Tongue (tissue), 2 donors: ENCODE results near the gene CEP295NL. TPM values are rescaled to one million over a fixed set of nuclear protein-coding genes. Genes with fewer than 3 reads are reported as not detected.
A peak's percentile ranks its signal among the peaks of the same experiment; 100 is the strongest.
"Not testable (repeated sequence)": the region's sequence is repeated elsewhere in the genome, so short reads cannot be mapped to it uniquely, and the experiment has no call there.

Experiments
- DNase-seq: peaks from one replicate; pipeline ENCODE4 v3.0.0-alpha.2; 2015
- total RNA-seq: library from RNA; depleted of rRNA; stranded (reverse); fragments of >200 nt; gene quantifications from one replicate; pipeline ENCODE4 v1.2.3, GENCODE V29; 2014

CEP295NL gene
- total RNA-seq, 1 donor from 2014 or later = 5.9 TPM

DNA sequence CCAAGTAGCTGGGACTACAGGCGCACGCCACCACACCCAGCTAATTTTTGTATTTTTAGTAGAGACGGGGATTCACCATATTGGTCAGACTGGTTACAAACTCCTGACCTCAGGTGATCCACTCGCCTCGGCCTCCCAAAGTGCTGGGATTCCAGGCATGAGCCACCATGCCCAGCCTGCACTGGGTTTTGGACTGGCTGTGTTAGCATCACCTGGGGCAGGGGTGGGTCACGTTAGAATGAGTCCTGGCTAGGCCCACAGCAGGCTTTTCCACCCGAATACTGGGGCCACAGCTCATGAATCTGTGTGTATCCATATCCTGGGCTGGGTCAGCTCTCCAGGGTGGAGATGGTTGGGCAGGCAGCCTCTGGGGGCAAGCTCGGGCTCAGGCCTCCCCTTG lies 770 bp downstream of the CEP295NL start:
- not testable (repeated sequence) for DNase-seq

DNA sequence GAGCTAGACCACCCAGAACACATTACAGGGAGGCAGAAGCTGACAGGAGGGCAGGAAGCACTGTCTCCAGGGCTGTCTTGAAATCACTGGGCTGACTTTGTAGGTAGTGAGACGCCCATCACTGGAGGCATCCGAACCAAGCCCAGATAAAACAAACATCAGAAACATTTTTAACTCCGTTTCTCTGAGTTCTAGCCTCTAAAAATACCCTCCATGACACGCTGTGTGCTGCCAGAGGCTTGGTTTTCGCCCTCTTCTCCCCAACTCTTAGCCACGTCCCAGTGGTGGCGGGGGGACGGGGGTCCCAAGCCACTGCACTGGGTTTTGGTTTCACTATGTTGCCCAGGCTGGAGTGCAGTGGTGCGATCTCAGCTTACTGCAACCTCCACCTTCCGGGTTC lies 1.2 kb downstream of the CEP295NL start:
- DNase-seq = no peak

DNA sequence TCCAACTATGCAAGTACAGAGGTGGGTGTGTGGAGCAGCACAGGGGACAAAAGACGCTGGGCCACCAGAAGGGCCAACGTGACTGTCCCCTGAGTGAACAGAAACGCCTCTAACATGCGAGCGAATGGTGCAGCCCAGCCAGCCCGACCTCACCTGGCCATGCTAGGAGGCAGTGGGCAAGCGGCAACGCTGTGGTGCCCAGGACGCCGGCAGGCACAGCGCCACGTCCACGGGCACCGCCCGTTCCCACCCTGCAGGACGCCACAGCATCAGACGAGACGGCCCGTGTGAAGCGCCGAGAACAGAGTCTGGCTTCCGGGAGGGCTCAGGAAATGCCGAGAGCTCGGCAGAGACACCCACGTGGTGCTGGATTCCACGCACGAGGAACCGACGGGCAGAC lies 2.2 kb downstream of the CEP295NL start:
- DNase-seq = no peak

DNA sequence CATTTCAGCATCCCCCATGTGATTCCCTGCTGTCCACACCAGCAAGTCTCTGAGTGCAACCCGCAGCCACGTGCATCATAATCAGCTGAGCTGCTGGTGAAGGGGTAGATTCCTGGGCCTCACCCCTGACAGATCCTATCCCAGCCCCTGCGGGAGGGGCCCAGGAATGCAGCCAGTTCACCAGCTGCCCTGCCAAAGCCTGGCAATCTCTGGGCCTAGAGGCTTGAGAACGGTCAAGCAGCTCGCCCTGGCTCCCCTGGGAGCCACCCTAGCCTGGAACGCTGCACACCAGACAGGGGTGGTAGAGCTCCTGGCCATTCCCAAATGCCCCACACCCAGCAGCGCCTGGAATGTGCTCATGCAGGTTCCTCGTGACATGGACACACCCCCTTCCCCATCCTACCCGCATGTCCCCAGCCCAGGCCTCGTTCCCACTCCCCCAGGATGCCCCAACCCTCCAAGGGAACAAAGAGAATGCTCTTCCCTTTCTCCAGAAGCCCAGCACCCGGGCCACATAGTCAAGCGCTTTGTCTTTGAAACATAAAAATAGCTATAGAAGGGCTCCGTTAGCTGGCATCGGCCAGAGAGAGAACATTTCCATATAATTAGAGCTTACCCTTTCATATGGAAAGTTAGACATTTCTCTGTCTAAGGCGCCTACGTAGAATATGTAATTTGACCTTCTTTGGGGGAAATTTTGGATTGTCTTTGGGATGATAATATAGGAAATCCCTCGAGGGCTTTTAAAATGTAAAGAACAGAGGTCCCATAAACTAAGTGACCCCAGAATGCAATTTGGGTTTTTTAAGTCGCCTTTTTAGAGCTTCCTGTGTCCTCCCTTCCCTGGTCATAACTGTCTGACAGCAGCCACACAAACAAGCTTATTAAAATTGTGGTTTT lies 3.4 kb downstream of the CEP295NL start:
- DNase-seq = peak; percentile 69

DNA sequence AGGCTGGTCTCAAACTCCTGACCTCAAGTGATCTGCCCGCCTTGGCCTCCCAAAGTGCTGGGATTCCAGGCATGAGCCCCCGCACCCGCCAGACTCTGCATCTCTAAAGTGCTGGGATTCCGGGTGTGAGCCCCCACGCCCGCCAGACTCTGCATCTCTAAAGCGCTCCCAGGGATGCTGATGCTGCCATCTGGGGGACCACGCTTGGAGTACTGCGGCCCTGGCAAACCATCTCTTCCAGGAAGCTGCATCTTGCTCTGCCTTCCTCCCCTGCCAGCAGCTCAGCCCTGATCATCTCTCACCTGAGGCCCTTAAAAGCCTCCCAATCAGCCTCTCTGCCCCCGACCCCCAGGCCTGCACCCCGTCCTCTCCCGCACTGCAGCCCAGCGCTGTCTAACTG lies 4.1 kb downstream of the CEP295NL start:
- no peak for DNase-seq

- DNase-seq = no peak
Observed at GRCh38 chr17:78898075-78898836, 4.7 kb downstream of the CEP295NL start.

- DNase-seq = peak; percentile 71
Observed at GRCh38 chr17:78897664-78898047, 5.3 kb downstream of the CEP295NL start.

GRCh38 chr17:78896834-78897663 lies 6.0 kb downstream of the CEP295NL start:
- DNase-seq = no peak

- DNase-seq = no peak
Observed at GRCh38 chr17:78896091-78896833, 6.7 kb downstream of the CEP295NL start.

DNA sequence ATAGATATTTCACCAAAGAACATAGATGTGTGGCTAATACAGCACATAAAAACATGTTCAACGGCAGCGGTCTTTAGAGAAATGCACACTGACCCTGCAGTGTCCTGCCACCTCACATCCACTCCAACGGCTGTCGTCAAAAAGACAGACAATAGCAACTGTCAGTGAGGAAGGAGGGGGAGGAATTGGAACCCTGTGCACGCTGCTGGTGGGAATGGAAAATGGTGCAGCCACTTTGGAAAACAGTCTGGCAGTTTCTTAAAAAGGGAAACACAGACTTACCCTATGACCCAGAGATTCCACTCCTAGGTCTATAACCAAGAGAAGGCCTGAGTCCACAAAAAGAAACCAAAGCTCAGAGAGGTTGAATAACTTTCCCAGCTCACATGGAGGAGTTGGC lies 7.7 kb downstream of the CEP295NL start:
- DNase-seq = peak; percentile 88

DNA sequence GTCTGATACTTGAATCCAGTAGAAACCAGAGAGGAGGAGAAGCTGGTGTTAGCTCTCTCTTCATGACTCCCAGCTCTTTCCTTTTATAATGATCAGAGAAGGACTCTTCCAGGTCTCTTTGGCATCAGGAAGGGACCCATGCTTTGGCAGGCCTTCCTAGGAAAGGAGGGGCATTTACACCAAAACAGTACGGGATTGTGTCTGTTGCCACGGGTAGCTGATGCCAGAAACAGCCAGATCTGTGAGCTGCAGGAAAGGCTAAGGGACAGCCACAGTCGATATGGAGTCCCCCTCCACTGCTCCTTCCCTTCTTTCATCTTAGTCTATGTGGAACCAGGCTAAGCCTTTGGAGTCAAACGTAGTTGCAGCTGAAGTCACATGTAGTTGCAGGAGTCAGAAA lies 9.3 kb downstream of the CEP295NL start:
- no peak for DNase-seq

- DNase-seq = no peak
Observed at GRCh38 chr17:78892936-78893379, 10.0 kb downstream of the CEP295NL start.

- DNase-seq = no peak
Observed at GRCh38 chr17:78892520-78892919, 10.5 kb downstream of the CEP295NL start.

GRCh38 chr17:78892062-78892456 lies 10.9 kb downstream of the CEP295NL start:
- DNase-seq = no peak

GRCh38 chr17:78891406-78892061 lies 11.5 kb downstream of the CEP295NL start:
- no peak for DNase-seq

GRCh38 chr17:78890498-78890897 lies 12.5 kb downstream of the CEP295NL start:
- no peak for DNase-seq

DNA sequence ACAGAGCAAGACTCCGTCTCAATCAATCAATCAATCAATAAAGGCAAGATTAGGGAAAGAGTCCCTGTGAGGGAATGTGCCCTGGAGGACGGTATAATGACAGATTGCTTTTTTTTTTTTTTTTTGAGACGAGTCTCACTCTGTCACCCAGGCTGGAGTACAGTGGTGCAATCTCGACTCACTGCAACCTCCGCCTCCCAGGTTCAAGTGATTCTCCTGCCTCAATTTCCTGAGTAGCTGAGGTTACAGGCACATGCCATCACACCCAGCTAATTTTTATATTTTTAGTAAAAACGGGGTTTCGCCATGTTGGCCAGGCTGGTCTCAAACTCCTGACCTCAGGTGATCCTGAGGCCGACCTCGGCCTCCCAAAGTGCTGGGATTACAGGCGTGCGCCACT lies 12.9 kb downstream of the CEP295NL start:
- not testable (repeated sequence) for DNase-seq

- DNase-seq = peak; percentile 61
Observed at GRCh38 chr17:78889531-78889930, 13.5 kb downstream of the CEP295NL start.

DNA sequence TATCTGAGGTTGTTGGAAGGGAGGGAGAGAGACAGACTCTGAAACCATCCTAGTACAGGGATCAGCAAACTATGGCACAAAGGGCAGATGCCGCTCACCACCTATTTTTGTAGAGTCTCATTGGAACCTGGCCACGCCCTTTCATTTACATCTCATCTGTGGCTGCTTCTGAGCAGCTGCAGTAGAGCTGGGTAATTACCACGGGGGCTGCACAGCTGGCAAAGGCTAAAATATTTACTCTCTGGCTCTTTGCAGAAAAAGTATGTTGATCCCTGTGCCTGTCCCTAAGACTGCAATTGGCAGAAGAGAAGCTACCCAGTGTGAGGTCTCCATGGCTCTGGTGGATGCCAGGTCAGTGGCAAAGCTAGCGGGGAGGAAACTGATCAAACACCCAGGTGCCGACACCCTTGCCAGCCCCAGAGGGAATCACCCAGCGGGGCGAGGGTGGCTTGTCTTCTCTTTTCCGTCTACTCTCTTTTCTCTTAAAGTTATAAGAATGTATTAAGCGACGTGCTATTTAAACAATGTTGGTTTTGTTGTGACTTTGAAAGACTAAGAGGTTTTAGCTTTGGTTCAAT lies 14.0 kb downstream of the CEP295NL start:
- DNase-seq = peak; percentile 84

DNA sequence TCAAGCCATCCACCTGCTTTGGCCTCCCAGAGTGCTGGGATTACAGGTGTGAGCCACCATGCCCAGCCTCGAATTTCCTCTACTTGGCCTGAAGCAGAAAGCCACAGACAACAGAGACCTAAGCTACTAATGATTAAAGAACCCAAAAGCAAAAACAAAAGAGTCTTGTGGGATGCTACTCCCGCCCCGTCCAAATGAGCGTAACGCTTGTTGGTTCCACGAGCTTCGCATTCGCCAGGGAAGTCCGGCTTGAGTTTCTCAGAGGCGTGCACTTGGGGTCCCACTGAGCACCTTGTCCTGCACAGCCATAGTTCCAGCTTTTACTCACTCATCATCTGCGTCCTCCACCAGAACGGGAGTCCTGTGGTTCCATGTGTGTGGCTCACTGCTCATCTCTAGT lies 16.0 kb downstream of the CEP295NL start:
- no peak for DNase-seq

- no peak for DNase-seq
Observed at GRCh38 chr17:78885956-78886355, 17.0 kb downstream of the CEP295NL start.
